ENCODE measurements around the gene TOP3B.

TOP3B gene

GRCh38 chr22:22009661-22010060 lies 27.1 kb upstream of the TOP3B start:
- DNase-seq = no peak

DNA sequence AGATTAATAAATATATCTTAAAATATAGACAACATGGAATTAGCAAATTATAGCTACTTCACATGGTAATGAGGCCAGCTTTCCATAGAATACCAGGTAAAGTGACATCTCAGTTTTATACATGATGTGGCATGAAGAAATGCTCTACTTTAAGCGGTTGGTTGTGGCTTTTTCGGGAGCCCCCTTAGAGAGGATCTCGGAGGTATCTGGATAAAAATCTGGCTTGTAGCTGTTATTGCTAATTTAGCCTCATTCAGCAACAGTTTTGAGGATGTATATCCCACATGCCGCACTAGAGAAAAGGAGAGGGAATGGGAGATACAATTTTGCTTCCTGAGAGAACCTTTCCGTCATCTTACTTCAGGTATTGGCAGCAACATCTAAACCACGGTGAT lies 24.0 kb upstream of the TOP3B start:
- DNase-seq = no peak

GRCh38 chr22:22005945-22006595 lies 23.5 kb upstream of the TOP3B start:
- DNase-seq = no peak

- no peak for DNase-seq
These were observed 20.6 kb upstream of the TOP3B start for GRCh38 chr22:22003233-22003632.

GRCh38 chr22:22002526-22003055 lies 20.0 kb upstream of the TOP3B start:
- no peak for DNase-seq

DNA sequence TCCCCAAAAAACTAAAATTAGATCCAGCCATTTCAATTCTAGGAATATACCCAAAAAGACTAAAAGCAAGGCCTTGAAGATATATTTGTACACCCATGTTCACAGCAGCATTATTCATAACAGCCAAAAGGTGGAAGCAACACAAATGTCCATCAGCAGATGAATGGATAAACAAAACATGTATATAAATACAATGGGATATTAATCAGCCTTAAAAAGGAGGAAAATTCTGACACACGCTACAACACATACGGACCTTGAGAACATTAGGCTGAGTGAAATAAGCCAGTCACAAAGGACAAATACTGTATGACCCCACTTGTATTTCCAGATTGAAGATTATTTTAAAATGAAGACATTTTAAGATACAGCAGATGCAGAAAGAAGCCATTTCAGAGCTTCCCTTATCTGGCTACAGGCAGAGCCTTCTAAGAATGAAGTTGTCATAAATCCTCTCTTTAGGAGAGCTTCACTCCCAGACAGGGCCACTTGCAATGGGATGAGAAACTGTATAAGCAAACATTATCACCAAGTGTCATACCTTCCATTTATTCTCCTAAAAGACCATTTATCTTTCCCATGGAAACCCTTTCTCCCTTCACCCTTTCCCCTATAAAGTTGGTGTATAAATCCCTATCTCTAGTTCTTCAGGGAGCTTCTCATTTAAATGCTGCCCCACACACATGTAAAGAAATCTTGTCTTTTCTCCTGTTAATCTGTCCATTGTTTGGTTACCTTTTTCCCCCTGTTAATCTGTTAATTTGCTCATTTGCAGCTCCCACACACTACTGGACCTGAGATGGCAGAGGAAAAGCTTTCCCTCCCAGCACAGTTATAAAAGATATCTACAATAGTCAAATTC lies 19.3 kb upstream of the TOP3B start:
- no peak for DNase-seq

GRCh38 chr22:21998595-21999247 lies 16.1 kb upstream of the TOP3B start:
- DNase-seq = no peak

- DNase-seq = no peak
These were observed 13.7 kb upstream of the TOP3B start for GRCh38 chr22:21996175-21996720.

DNA sequence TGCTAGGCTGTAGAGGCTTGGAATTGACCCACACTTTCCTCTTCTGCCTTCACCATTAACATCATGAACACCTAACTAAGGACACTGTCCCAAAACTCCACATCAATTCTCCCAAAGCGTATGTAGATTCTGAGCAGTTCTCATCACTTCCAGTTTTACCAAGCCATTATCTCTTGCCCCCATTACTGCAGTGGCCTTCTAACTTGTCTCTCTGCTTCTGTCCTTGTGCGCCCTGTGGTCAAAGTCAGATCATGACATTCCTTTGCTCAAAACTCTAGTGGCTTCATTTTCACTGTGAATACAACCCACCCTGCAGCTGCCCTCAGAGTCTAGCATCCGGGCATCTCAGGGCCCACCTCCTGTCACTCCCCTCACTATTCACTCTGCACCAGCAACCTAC lies 13.1 kb upstream of the TOP3B start:
- DNase-seq = no peak

DNA sequence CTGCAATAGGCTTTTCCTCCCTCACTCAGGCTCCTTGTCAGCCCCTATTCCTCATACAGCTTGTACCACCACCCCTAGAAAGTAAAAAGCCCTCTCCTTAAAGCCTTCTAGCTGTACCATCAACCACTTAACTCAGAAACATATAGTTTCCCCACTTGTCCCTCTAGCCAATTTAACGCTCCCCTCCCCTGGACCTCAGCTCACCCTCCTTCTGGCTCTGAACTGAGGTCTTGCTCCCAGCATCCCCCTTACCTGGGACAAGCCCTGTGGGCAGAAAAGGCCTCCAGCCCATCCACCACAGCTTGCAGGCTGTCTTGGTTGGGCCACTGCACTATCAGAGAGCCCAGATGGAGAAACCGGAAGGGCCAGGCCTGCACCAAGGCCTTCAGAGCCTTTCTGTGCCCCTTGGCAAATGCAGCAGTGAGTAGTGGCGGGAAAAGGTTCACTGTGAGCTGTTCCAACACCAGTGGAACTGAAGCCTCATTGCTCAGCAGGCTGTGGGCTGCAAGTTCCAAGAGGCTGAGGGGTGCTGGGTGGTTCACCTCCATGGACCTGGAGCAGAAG lies 12.4 kb upstream of the TOP3B start:
- no peak for DNase-seq

GRCh38 chr22:21992593-21993237 lies 10.1 kb upstream of the TOP3B start:
- DNase-seq = no peak

GRCh38 chr22:21991774-21992173 lies 9.2 kb upstream of the TOP3B start:
- no peak for DNase-seq

- DNase-seq = no peak
These were observed 8.7 kb upstream of the TOP3B start for GRCh38 chr22:21991304-21991596.

DNA sequence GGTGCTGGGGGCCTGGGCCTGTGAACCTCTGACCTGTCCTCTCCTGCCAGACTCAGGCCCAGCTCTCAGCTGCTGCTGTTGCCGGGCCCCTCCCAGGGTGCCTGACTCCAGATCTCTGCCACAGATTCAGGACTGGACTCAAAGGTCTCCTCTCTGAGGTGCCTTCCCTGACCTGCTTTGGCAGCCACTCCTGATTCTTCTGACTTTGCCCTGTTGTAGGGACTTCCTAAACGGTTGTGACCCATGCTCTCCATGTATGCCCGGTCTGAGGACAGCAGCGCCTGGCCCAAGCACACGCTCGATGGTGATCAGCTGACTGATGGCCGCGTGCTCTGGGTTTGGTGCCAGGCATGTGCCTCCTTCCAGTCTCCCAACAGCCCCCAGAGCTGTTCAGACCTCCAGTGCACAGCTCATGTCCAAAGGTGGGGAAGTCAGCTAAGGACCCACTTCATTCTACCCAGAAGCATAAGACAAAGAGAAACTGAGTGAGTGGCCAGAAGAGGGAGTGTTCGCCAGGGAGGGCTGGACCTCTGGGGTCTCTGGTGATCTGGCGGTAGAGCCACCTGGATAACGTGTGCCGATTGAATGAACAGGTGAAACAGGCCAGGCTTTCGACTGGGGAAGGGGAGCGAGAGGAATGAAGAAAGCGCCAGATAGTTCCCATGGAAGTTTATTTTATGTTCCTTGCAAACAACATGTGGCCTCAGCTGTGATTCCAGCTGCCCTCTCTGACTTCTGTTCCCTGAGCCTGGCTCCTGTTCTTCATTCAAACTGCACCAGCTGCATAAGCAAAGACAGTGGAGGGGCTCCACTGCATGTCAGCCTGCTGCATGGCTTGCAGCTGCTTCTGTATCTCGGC lies 8.1 kb upstream of the TOP3B start:
- DNase-seq = no peak

DNA sequence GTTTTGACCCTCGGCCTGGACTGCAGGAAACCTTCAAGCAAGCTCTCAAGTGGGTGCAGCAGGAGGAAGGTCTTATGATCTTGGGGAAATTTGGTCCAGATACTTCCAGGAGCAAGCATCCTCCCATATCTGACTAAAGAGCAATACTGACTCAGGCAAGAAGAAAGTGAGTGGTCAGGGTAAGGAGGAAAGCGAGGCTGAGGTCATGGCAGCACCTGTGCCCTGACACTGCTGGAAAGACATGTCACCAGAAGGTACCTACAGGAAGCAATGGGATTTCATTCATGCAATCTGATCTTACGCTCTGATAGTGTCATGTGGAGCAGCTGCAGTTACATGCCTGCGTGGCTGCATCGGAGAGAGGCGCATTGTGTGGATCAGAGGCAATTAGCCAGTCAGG lies 6.5 kb upstream of the TOP3B start:
- no peak for DNase-seq

- DNase-seq = no peak
These were observed 2.6 kb upstream of the TOP3B start for GRCh38 chr22:21985214-21985613.

- DNase-seq = no peak
These were observed 2.2 kb upstream of the TOP3B start for GRCh38 chr22:21984793-21985192.

DNA sequence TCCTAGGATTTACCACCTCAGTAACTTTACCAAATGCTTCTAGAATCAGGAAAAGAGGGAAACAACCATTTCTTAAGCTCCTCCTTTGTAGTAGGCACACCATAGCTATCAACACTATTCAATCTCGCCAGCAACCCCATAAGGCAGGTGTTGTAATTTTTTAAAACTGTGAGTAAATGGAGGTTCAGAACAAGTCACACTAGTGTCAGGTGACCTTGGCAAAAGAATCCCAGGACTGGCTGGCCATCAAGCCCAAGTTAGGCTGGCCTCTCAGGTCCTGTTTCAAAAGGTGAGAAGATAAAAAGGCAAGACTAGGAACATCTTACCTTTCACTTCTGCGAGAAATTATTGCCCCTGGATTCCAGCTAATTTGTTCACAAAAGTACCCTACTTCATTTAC lies 713 bp downstream of the TOP3B start:
- no peak for DNase-seq

DNA sequence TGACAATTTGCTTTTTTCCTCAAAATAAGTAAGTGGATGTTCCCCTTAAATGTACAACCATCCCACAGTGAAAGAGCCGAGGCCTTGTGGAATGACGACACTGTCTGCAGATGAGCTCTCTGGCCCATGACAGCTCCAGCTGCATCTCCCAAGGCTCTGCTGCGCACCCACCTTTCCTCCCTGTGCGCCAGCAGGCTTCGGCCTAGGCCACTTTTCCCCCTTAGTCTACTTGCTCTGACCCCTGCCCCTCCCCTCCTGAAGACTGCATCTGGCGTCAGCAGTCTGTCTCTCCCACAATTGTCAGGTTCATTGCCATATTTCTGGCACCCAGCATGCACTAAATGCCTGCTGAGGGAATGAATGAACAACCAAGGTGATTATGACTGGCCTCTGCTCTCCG lies 2.0 kb downstream of the TOP3B start:
- no peak for DNase-seq

DNA sequence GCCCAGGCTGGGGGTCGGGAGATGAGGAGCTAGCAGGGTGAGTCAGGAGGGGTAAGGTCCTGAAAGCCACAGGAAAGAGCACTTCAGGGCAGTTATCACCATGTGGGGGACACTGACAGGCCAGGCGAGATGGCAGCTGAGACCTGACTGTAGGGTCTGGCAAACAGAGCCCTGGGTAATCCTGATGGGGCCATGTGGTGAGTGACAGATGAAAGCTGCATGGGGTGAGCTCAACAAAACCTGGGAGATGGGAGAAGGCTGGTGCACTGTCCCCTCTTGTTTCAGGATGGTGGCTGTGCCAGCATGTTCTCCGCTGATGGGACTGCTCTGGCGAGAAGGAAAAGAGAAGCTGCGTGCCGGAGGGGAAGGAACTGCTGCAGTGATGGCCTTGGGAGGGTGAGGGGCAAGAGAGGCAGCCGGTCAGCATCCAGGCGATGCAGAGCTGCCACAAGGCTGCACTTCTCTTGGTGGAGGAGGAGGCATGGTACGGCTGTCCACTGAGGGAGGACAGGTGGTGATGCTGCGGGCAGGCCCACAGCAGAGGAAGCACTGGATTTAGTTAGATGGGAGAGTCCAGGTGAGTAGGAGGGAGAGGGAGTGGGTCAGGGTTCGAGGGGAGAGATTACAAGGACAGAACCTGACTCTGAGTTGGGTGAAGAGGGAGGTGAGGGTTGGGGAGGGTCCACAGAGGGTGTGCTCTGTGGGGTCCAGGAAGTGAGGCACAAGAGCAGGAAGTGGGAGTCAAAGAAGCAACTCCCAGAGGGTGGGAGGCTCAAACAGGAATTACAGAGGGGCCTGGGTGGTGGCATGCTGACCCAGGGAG lies 3.8 kb downstream of the TOP3B start:
- DNase-seq = no peak

- no peak for DNase-seq
These were observed 4.8 kb downstream of the TOP3B start for GRCh38 chr22:21977814-21978213.

Data from KG1 (cell line).